Neural progenitor cell (in vitro differentiated cells): ENCODE measurements around the gene ST3GAL4.

Experiments used
- EZH2 ChIP-seq: fragments of 200-600 bp; sonication (generic); IDR thresholded peaks from 2 replicates; pipeline ENCODE4 v1.6.1; 2017; ENCODE audit warnings: antibody characterized with exemption, mild to moderate bottlenecking, moderate library complexity
- EZH2phosphoT487 ChIP-seq: fragments of 200-600 bp; sonication (generic); IDR thresholded peaks from 2 replicates; pipeline ENCODE4 v1.6.1; 2017; ENCODE audit warnings: antibody characterized with exemption
- TF ChIP-seq, protein P1 (sequence below): fragments of 200-600 bp; sonication (generic); IDR thresholded peaks from 2 replicates; pipeline ENCODE4 v1.5.1; 2017; ENCODE audit warnings: antibody characterized with exemption, mild to moderate bottlenecking

DNA sequence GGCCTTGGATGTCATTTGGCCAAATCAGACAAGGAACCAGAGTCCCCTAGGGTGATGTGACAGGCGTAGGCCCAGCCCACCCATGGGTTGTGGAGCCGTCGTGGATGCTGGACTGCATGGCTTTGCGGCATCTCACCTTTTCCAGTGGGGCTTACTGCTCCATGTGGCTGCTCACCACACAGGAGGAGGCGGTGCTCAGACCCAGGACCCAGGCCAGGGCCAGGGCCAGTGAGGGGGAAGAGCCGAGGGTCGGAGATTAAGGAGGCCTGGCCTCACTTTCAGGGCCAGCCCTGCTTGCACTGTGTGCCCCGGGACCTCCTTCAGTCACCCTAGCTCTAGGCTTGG lies 105.6 kb downstream of the ST3GAL4 start:
- TF ChIP-seq, protein P1, sequence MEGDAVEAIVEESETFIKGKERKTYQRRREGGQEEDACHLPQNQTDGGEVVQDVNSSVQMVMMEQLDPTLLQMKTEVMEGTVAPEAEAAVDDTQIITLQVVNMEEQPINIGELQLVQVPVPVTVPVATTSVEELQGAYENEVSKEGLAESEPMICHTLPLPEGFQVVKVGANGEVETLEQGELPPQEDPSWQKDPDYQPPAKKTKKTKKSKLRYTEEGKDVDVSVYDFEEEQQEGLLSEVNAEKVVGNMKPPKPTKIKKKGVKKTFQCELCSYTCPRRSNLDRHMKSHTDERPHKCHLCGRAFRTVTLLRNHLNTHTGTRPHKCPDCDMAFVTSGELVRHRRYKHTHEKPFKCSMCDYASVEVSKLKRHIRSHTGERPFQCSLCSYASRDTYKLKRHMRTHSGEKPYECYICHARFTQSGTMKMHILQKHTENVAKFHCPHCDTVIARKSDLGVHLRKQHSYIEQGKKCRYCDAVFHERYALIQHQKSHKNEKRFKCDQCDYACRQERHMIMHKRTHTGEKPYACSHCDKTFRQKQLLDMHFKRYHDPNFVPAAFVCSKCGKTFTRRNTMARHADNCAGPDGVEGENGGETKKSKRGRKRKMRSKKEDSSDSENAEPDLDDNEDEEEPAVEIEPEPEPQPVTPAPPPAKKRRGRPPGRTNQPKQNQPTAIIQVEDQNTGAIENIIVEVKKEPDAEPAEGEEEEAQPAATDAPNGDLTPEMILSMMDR: no peak
- no peak for TF ChIP-seq EZH2
- TF ChIP-seq EZH2phosphoT487: no peak
